Ecto neural progenitor cell (in vitro differentiated cells): Measurements from ENCODE around the gene FAM163A.
"Not testable (repeated sequence)": the region's sequence is repeated elsewhere in the genome, so short reads cannot be mapped to it uniquely, and the experiment has no call there.

Experiments
- DNase-seq: peaks from one replicate; pipeline ENCODE4 v3.0.0-alpha.2; 2018; ENCODE audit warnings: low spot score

FAM163A gene

DNA sequence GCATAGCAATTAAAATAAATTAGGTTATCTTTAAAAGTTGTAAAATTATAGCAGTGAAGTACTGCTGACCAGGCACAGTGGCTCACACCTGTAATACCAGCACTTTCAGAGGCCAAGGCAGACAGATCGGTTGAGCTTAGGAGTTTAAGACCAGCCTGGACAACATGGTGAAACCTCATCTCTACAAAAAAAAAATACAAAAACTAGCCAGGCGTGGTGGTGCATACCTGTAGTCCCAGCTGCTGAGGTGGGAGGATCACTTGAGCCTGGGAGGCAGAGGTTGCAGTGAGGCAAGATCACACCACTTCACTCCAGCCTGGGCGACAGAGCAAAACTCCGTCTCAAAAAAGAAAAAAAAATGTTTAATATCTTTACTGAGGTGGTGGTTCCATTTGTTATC is 112.7 kb downstream of the FAM163A start:
- not testable (repeated sequence) for DNase-seq

- DNase-seq: no peak
These were observed 113.2 kb downstream of the FAM163A start for GRCh38 chr1:179856296-179856695.

- no peak for DNase-seq
These were observed 113.9 kb downstream of the FAM163A start for GRCh38 chr1:179857009-179857408.

- DNase-seq: no peak
These were observed 117.6 kb downstream of the FAM163A start for GRCh38 chr1:179860652-179861051.

GRCh38 chr1:179865377-179865776 is 122.3 kb downstream of the FAM163A start:
- DNase-seq: no peak
